ENCODE measurements around the gene UPF3B.
"Not testable (repeated sequence)": the region's sequence is repeated elsewhere in the genome, so short reads cannot be mapped to it uniquely, and the experiment has no call there.

DNA sequence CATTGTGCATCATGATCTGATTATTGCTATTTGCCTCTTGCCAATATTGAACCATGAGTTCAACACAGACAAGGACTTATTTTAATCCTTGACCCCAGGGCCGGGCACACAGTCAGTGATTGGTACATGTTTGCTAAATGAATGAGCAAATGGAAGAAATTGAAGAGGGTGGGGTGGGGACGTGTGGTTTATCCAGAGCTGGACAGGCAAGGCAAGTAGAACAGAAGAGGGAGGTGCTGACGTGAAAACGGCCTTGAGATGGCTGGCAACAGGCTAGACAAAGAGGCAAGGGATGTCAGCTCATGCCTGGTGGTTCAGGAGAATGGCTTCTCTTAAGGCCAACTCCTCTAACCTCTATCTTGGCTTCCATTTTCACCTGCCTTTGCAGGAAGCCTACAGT, 44.3 kb downstream of the UPF3B start:
- TF ChIP-seq POLR2AphosphoS5 (IDR thresholded peaks at IDR 0.05; ENCODE audit: low read depth, low read length); POLR2A (IDR thresholded peaks at IDR 0.05; ENCODE audit: low read depth, low read length); TAF1 (IDR thresholded peaks at IDR 0.05; ENCODE audit: borderline replicate concordance, low read depth, low read length): not testable (repeated sequence)
